Neural progenitor cell (in vitro differentiated cells): ENCODE data around the gene AUTS2. TPM values are rescaled to one million over a fixed set of nuclear protein-coding genes. Genes with fewer than 3 reads are reported as not detected.

Experiments used
- DNase-seq: peaks from one replicate; pipeline ENCODE4 v3.0.0-alpha.2; 2016; ENCODE audit warnings: low spot score
- H2AFZ ChIP-seq: fragments of 200-600 bp; sonication (generic); replicated peaks from 2 replicates; pipeline ENCODE4 v1.6.1; 2016; ENCODE audit warnings: antibody characterized with exemption
- H3F3A ChIP-seq: fragments of 200-600 bp; sonication (generic); 2 replicates; pipeline ENCODE4 v1.6.1; 2016; ENCODE audit warnings: antibody characterized with exemption, low read depth
- H3K27ac ChIP-seq: fragments of 200-600 bp; sonication (generic); 2 replicates; pipeline ENCODE4 v1.5.1; 2016; ENCODE audit warnings: mild to moderate bottlenecking
- H3K27me3 ChIP-seq: fragments of 200-600 bp; sonication (generic); 2 replicates; pipeline ENCODE4 v1.6.1; 2016; ENCODE audit warnings: mild to moderate bottlenecking, moderate library complexity
- H3K36me3 ChIP-seq: fragments of 200-600 bp; sonication (generic); 2 replicates; pipeline ENCODE4 v1.5.1; 2016
- H3K4me1 ChIP-seq: fragments of 200-600 bp; sonication (generic); 2 replicates; pipeline ENCODE4 v1.6.1; 2016; ENCODE audit warnings: mixed run types
- H3K4me2 ChIP-seq: fragments of 200-600 bp; sonication (generic); 2 replicates; pipeline ENCODE4 v1.6.1; 2016
- H3K4me3 ChIP-seq: fragments of 200-600 bp; sonication (generic); 2 replicates; pipeline ENCODE4 v1.5.1; 2016
- H3K79me2 ChIP-seq: fragments of 200-600 bp; sonication (generic); 2 replicates; pipeline ENCODE4 v1.6.1; 2016; ENCODE audit warnings: low read depth
- H3K9ac ChIP-seq: fragments of 200-600 bp; sonication (generic); 2 replicates; pipeline ENCODE4 v1.6.1; 2016
- H3K9me3 ChIP-seq: fragments of 200-600 bp; sonication (generic); 2 replicates; pipeline ENCODE4 v1.5.1; 2016; ENCODE audit warnings: low read depth
- H4K20me1 ChIP-seq: fragments of 200-600 bp; sonication (generic); 2 replicates; pipeline ENCODE4 v1.6.1; 2016; ENCODE audit warnings: low read depth
- H3K27ac Mint-ChIP-seq: 3 replicates; pipeline ENCODE4 v1.8.0; 2021; ENCODE audit warnings: mixed read lengths
- H3K27me3 Mint-ChIP-seq: 2 replicates; pipeline ENCODE4 v1.8.0; 2022; ENCODE audit warnings: low read depth, mild to moderate bottlenecking, inconsistent platforms, moderate library complexity, mixed read lengths; ENCODE audit not compliant: insufficient read depth
- H3K36me3 Mint-ChIP-seq: 3 replicates; pipeline ENCODE4 v1.8.0; 2021; ENCODE audit warnings: mixed read lengths
- H3K4me1 Mint-ChIP-seq: 3 replicates; pipeline ENCODE4 v1.8.0; 2021; ENCODE audit warnings: mixed read lengths
- H3K4me3 Mint-ChIP-seq: 3 replicates; pipeline ENCODE4 v1.8.0; 2021; ENCODE audit warnings: mild to moderate bottlenecking, moderate library complexity, mixed read lengths
- H3K9me3 Mint-ChIP-seq: 3 replicates; pipeline ENCODE4 v1.8.0; 2020; ENCODE audit warnings: mixed read lengths
- EZH2 ChIP-seq: fragments of 200-600 bp; sonication (generic); IDR thresholded peaks from 2 replicates; pipeline ENCODE4 v1.6.1; 2017; ENCODE audit warnings: antibody characterized with exemption, mild to moderate bottlenecking, moderate library complexity
- EZH2phosphoT487 ChIP-seq: fragments of 200-600 bp; sonication (generic); IDR thresholded peaks from 2 replicates; pipeline ENCODE4 v1.6.1; 2017; ENCODE audit warnings: antibody characterized with exemption
- total RNA-seq: library from RNA; depleted of rRNA; stranded (reverse); fragments of >200 nt; gene quantifications from 2 replicates; pipeline ENCODE4 v1.2.3, GENCODE V29; 2015; ENCODE audit warnings: low replicate concordance
- TF ChIP-seq, protein P1 (sequence below): fragments of 200-600 bp; sonication (generic); IDR thresholded peaks from 2 replicates; pipeline ENCODE4 v1.5.1; 2017; ENCODE audit warnings: antibody characterized with exemption, mild to moderate bottlenecking

AUTS2 gene
- total RNA-seq, 1 donor from 2014 or later, result 50.0 TPM

GRCh38 chr7:70306173-70306572 lies 707.9 kb downstream of the AUTS2 start:
- Mint-ChIP-seq H3K27ac (no peak overlapping the region), H3K4me3 (no peak overlapping the region), H3K9me3 (no peaks in the 10 kb centered on the region), H3K36me3 (no peaks in the 10 kb centered on the region), H3K27me3 (no peaks in the 10 kb centered on the region), H3K4me1 (peaks cover 2% of the 10 kb centered on the region)
- Histone ChIP-seq H3K27ac (no peak overlapping the region), H3K27me3 (no peaks in the 10 kb centered on the region), H3K4me1 (no peaks in the 10 kb centered on the region), H3K9ac (no peak overlapping the region), H3K4me3 (no peak overlapping the region), H3K79me2 (no peaks in the 10 kb centered on the region), H3K4me2 (no peak overlapping the region), H4K20me1 (no peaks in the 10 kb centered on the region), H3K36me3 (no peaks in the 10 kb centered on the region), H3K9me3 (no peaks in the 10 kb centered on the region), H3F3A (no peaks in the 10 kb centered on the region), H2AFZ (no peak overlapping the region)
- TF ChIP-seq EZH2 (no peak), EZH2phosphoT487 (no peak)
- DNase-seq, result no peak

GRCh38 chr7:70307544-70308106 lies 709.4 kb downstream of the AUTS2 start:
- no peaks in the 10 kb centered on the region for H3K27me3 ChIP-seq
- Mint-ChIP-seq H3K27ac (no peak overlapping the region), H3K36me3 (no peaks in the 10 kb centered on the region), H3K4me3 (no peak overlapping the region), H3K4me1 (peaks cover 2% of the 10 kb centered on the region), H3K27me3 (no peaks in the 10 kb centered on the region), H3K9me3 (no peaks in the 10 kb centered on the region)
- H3K4me1 ChIP-seq, result no peaks in the 10 kb centered on the region
- no peak for DNase-seq
- H3K4me3 ChIP-seq, result no peak overlapping the region
- H3K9ac ChIP-seq, result no peak overlapping the region
- H3K27ac ChIP-seq, result no peak overlapping the region
- H2AFZ ChIP-seq, result no peak overlapping the region
- H3K79me2 ChIP-seq, result no peaks in the 10 kb centered on the region
- no peaks in the 10 kb centered on the region for H3K36me3 ChIP-seq
- no peaks in the 10 kb centered on the region for H3F3A ChIP-seq
- H3K4me2 ChIP-seq, result no peak overlapping the region
- TF ChIP-seq EZH2phosphoT487 (no peak), EZH2 (no peak)
- TF ChIP-seq, protein P1, sequence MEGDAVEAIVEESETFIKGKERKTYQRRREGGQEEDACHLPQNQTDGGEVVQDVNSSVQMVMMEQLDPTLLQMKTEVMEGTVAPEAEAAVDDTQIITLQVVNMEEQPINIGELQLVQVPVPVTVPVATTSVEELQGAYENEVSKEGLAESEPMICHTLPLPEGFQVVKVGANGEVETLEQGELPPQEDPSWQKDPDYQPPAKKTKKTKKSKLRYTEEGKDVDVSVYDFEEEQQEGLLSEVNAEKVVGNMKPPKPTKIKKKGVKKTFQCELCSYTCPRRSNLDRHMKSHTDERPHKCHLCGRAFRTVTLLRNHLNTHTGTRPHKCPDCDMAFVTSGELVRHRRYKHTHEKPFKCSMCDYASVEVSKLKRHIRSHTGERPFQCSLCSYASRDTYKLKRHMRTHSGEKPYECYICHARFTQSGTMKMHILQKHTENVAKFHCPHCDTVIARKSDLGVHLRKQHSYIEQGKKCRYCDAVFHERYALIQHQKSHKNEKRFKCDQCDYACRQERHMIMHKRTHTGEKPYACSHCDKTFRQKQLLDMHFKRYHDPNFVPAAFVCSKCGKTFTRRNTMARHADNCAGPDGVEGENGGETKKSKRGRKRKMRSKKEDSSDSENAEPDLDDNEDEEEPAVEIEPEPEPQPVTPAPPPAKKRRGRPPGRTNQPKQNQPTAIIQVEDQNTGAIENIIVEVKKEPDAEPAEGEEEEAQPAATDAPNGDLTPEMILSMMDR, result no peak
- no peaks in the 10 kb centered on the region for H4K20me1 ChIP-seq
- H3K9me3 ChIP-seq, result no peaks in the 10 kb centered on the region

- Histone ChIP-seq H3K79me2 (no peaks in the 10 kb centered on the region), H3K9ac (no peak overlapping the region), H3K9me3 (no peaks in the 10 kb centered on the region), H3K27me3 (no peaks in the 10 kb centered on the region), H2AFZ (no peak overlapping the region), H3K4me1 (peaks cover 6% of the 10 kb centered on the region), H3K36me3 (no peaks in the 10 kb centered on the region), H3K4me2 (no peak overlapping the region), H4K20me1 (no peaks in the 10 kb centered on the region), H3K4me3 (no peak overlapping the region), H3F3A (no peaks in the 10 kb centered on the region), H3K27ac (no peak overlapping the region)
- no peak for DNase-seq
- H3K36me3 Mint-ChIP-seq, result no peaks in the 10 kb centered on the region
- no peaks in the 10 kb centered on the region for H3K9me3 Mint-ChIP-seq
- no peak overlapping the region for H3K27ac Mint-ChIP-seq
- peaks cover 6% of the 10 kb centered on the region for H3K4me1 Mint-ChIP-seq
- no peaks in the 10 kb centered on the region for H3K27me3 Mint-ChIP-seq
- TF ChIP-seq EZH2 (no peak), EZH2phosphoT487 (no peak)
- TF ChIP-seq, protein P1, result no peak
- H3K4me3 Mint-ChIP-seq, result no peak overlapping the region
Measured at GRCh38 chr7:70312336-70312735, 714.1 kb downstream of the AUTS2 start.

DNA sequence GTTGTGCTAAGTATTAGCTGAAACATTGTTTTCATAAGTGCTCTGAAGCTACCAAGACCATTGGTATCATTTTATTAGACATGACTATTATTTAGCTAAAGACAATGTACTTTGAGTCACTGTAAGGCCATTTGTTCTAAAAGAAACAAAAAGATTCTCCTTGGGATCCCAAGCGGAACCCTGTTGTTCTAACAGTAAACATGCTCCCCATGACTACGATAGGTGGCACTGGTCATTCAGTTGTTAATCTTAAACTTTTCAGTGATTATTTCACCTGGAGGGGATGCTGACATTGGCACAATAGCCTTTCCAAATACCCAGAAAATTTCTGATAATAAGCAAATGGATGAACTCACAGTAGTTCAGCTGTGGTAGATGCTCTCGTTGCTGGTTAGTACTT lies 715.0 kb downstream of the AUTS2 start:
- Histone ChIP-seq H3K9ac (no peak overlapping the region), H3K79me2 (no peaks in the 10 kb centered on the region), H3K36me3 (no peaks in the 10 kb centered on the region), H3K4me1 (peaks cover 6% of the 10 kb centered on the region), H4K20me1 (no peaks in the 10 kb centered on the region), H3K4me3 (no peak overlapping the region), H3K9me3 (no peaks in the 10 kb centered on the region), H3F3A (no peaks in the 10 kb centered on the region), H2AFZ (no peak overlapping the region), H3K27ac (no peak overlapping the region), H3K27me3 (no peaks in the 10 kb centered on the region), H3K4me2 (no peak overlapping the region)
- Mint-ChIP-seq H3K4me1 (peaks cover 6% of the 10 kb centered on the region), H3K27ac (no peak overlapping the region), H3K9me3 (no peaks in the 10 kb centered on the region), H3K27me3 (no peaks in the 10 kb centered on the region), H3K4me3 (no peak overlapping the region), H3K36me3 (no peaks in the 10 kb centered on the region)
- TF ChIP-seq, protein P1, result no peak
- TF ChIP-seq EZH2, result no peak
- TF ChIP-seq EZH2phosphoT487, result no peak
- no peak for DNase-seq
